Activated CD8-positive, alpha-beta memory T cell treated with anti-CD3 and anti-CD28 coated beads, Interleukin-2, amount 50 U/mL, for 24 hours (primary cell): Measurements from ENCODE around the gene UVSSA.

ENCODE experiments used
- DNase-seq: peaks from one replicate; pipeline ENCODE4 v3.0.0-alpha.2; 2020; ENCODE audit errors: extremely low read depth

Gene UVSSA

GRCh38 chr4:1346781-1347409 lies at the start of gene UVSSA:
TSS of gene UVSSA (plus strand) at chr4:1347208. CDS start at chr4:1348092, 884 bp downstream.
- DNase-seq = peak; percentile 100

- DNase-seq = no peak
These were observed 49.3 kb upstream of the UVSSA start for GRCh38 chr4:1297456-1298325.

- DNase-seq = no peak
These were observed 48.5 kb upstream of the UVSSA start for GRCh38 chr4:1298461-1298860.

- no peak for DNase-seq
These were observed 47.6 kb upstream of the UVSSA start for GRCh38 chr4:1299301-1299860.

GRCh38 chr4:1300466-1301455 lies 46.2 kb upstream of the UVSSA start:
- DNase-seq = no peak

GRCh38 chr4:1302159-1302558 lies 44.8 kb upstream of the UVSSA start:
- no peak for DNase-seq

- DNase-seq = no peak
These were observed 41.7 kb upstream of the UVSSA start for GRCh38 chr4:1305261-1305711.

- DNase-seq = no peak
These were observed 41.1 kb upstream of the UVSSA start for GRCh38 chr4:1305781-1306455.

- no peak for DNase-seq
These were observed 38.9 kb upstream of the UVSSA start for GRCh38 chr4:1307951-1308735.

GRCh38 chr4:1309261-1310010 lies 37.6 kb upstream of the UVSSA start:
- DNase-seq = peak; percentile 31

GRCh38 chr4:1310031-1310795 lies 36.8 kb upstream of the UVSSA start:
- no peak for DNase-seq

GRCh38 chr4:1310796-1311631 lies 36.0 kb upstream of the UVSSA start:
- DNase-seq = no peak

- DNase-seq = no peak
These were observed 34.0 kb upstream of the UVSSA start for GRCh38 chr4:1312821-1313640.

GRCh38 chr4:1315306-1315705 lies 31.7 kb upstream of the UVSSA start:
- DNase-seq = no peak

- no peak for DNase-seq
These were observed 31.0 kb upstream of the UVSSA start for GRCh38 chr4:1315836-1316536.

- DNase-seq = no peak
These were observed 30.4 kb upstream of the UVSSA start for GRCh38 chr4:1316537-1317168.
